ENCODE data around the gene SETBP1. TPM values are rescaled to one million over a fixed set of nuclear protein-coding genes. Genes with fewer than 3 reads are reported as not detected.

Gene SETBP1
- total RNA-seq, 1 donor from 2014 or later = 12.4 TPM

DNA sequence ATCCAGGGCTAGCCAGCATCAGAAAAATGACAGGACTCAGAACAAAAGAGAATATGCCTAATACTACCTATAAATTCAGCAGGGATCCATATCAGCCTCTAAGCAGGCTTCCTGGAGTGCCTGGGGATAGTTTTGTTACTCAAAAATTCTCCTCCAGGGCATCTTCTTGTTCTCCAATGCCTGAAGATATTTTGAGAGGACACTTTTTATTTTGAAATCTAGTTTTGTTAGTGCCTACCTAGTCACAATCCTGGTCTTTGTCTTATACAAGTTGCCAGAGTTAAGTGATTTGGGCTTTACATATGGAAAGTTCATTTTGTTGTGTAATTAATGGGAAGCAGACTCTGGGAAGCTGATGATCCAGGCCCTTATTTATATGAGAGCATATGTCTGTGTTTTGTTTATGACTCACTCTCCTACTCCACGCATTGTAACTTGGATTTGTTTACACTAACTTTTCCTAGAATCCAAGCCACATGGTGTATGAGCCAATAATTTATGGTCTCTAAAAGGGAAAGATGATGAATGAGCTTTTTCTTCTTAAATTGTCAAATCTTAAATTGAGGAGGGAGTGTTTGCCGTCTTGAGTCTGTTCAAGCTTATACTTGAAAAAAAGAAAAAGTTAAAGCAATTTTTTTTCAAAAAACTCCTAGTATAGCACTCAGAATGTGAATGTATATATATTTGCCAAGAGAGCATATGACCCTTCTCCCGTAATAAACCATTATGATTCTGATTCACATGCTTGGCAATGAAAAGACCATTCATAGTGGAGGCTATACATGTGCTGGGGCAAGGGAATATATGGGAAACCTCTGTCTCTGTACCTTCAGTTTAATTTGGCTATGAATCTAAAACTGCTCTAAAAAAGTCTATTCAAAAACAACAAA lies 370.3 kb downstream of the SETBP1 start:
- peak overlapping the region; percentile 74 for H3K27ac ChIP-seq (ENCODE audit: low read depth, low read length)
- peaks cover 21% of the 10 kb centered on the region for H3K4me1 ChIP-seq (ENCODE audit: insufficient read depth, low read length)
- H3K79me2 ChIP-seq (ENCODE audit: insufficient read depth, low read length) = no peaks in the 10 kb centered on the region
- TF ChIP-seq EZH2 (IDR thresholded peaks at IDR 0.05; ENCODE audit: insufficient read depth, low read length) = no peak
- peak overlapping the region; percentile 60 for H3K4me2 ChIP-seq (ENCODE audit: low read length)
- no peak overlapping the region for H2AFZ ChIP-seq (ENCODE audit: low read depth, low read length)
- no peaks in the 10 kb centered on the region for H3K36me3 ChIP-seq (ENCODE audit: insufficient read depth, low read length)
- no peaks in the 10 kb centered on the region for H3K27me3 ChIP-seq (ENCODE audit: insufficient read depth, low read length)
- Mint-ChIP-seq H3K27me3 (ENCODE audit: low read depth, unreplicated experiment) (no peaks in the 10 kb centered on the region), H3K4me3 (ENCODE audit: unreplicated experiment) (no peak overlapping the region), H3K4me1 (ENCODE audit: low read depth, unreplicated experiment) (peaks cover 6% of the 10 kb centered on the region), H3K27ac (ENCODE audit: unreplicated experiment) (no peak overlapping the region), H3K9me3 (ENCODE audit: unreplicated experiment) (no peaks in the 10 kb centered on the region), H3K36me3 (ENCODE audit: low read depth, unreplicated experiment) (no peaks in the 10 kb centered on the region)
- FAIRE-seq = peak; percentile 91
- H3K9ac ChIP-seq (ENCODE audit: low read length) = peak overlapping the region; percentile 51
- H3K9me3 ChIP-seq (ENCODE audit: insufficient read depth, low read depth, low read length) = no peaks in the 10 kb centered on the region
- DNase-seq (ENCODE audit: low read depth) = peak; percentile 94
- H3K4me3 ChIP-seq (ENCODE audit: insufficient read depth, low read depth, low read length) = no peak overlapping the region
- no peaks in the 10 kb centered on the region for H4K20me1 ChIP-seq (ENCODE audit: insufficient read depth, low read length)

DNA sequence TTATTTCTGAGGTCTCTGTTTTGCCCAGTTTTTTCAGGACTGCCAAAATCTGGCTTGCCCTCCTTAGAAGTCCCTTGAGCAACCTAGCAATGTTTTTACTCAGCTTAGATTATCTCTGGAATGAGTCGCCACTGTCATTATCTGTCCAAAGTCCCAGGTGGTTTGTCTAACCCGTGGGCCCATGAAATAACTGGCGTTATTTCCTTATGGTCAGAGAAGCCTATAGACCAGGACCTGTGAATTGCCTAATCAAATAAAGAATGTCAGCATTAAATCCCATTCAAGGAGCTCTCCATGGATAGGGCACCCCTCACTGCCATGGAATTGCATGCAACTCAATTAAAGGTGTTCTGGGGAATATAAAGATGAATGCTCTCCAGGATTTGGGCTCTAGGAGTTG lies 373.9 kb downstream of the SETBP1 start:
- no peaks in the 10 kb centered on the region for H3K27me3 ChIP-seq (ENCODE audit: insufficient read depth, low read length)
- H3K9ac ChIP-seq (ENCODE audit: low read length) = no peak overlapping the region
- DNase-seq (ENCODE audit: low read depth) (no peak), FAIRE-seq (no peak)
- no peaks in the 10 kb centered on the region for H3K79me2 ChIP-seq (ENCODE audit: insufficient read depth, low read length)
- no peaks in the 10 kb centered on the region for H3K9me3 ChIP-seq (ENCODE audit: insufficient read depth, low read depth, low read length)
- H3K36me3 Mint-ChIP-seq (ENCODE audit: low read depth, unreplicated experiment) = no peaks in the 10 kb centered on the region
- peaks cover 18% of the 10 kb centered on the region for H3K4me1 ChIP-seq (ENCODE audit: insufficient read depth, low read length)
- H3K27me3 Mint-ChIP-seq (ENCODE audit: low read depth, unreplicated experiment) = peaks cover 2% of the 10 kb centered on the region
- no peak overlapping the region for H3K4me2 ChIP-seq (ENCODE audit: low read length)
- H3K36me3 ChIP-seq (ENCODE audit: insufficient read depth, low read length) = no peaks in the 10 kb centered on the region
- H3K27ac Mint-ChIP-seq (ENCODE audit: unreplicated experiment) = no peak overlapping the region
- H3K4me3 Mint-ChIP-seq (ENCODE audit: unreplicated experiment) = no peak overlapping the region
- no peak overlapping the region for H2AFZ ChIP-seq (ENCODE audit: low read depth, low read length)
- H3K4me1 Mint-ChIP-seq (ENCODE audit: low read depth, unreplicated experiment) = peaks cover 6% of the 10 kb centered on the region
- no peak overlapping the region for H3K4me3 ChIP-seq (ENCODE audit: insufficient read depth, low read depth, low read length)
- no peaks in the 10 kb centered on the region for H3K9me3 Mint-ChIP-seq (ENCODE audit: unreplicated experiment)
- H3K27ac ChIP-seq (ENCODE audit: low read depth, low read length) = no peak overlapping the region
- no peaks in the 10 kb centered on the region for H4K20me1 ChIP-seq (ENCODE audit: insufficient read depth, low read length)
- no peak for TF ChIP-seq EZH2 (IDR thresholded peaks at IDR 0.05; ENCODE audit: insufficient read depth, low read length)
- TF ChIP-seq, protein P1, sequence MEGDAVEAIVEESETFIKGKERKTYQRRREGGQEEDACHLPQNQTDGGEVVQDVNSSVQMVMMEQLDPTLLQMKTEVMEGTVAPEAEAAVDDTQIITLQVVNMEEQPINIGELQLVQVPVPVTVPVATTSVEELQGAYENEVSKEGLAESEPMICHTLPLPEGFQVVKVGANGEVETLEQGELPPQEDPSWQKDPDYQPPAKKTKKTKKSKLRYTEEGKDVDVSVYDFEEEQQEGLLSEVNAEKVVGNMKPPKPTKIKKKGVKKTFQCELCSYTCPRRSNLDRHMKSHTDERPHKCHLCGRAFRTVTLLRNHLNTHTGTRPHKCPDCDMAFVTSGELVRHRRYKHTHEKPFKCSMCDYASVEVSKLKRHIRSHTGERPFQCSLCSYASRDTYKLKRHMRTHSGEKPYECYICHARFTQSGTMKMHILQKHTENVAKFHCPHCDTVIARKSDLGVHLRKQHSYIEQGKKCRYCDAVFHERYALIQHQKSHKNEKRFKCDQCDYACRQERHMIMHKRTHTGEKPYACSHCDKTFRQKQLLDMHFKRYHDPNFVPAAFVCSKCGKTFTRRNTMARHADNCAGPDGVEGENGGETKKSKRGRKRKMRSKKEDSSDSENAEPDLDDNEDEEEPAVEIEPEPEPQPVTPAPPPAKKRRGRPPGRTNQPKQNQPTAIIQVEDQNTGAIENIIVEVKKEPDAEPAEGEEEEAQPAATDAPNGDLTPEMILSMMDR (IDR thresholded peaks at IDR 0.05; ENCODE audit: insufficient read depth, low read depth, low read length) = no peak

DNA sequence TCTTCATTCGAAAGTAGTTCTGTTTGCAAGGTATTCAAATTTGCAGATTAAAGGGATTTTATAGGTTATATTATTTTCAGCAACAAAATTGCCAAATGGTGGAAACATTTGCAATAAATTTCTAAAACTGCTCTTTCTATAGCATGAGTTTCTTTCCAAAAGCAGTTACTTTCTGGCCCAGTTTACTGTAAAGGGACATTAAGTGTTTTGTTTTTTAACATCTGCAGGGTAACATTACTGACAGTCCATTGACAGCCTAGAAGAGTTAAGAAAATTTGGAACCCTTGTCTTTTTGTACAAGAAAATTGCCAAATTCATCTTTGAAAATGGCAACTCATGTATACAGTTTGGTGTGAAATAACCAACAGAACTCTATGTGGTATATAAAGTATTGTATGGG lies 375.1 kb downstream of the SETBP1 start:
- no peaks in the 10 kb centered on the region for H3K9me3 ChIP-seq (ENCODE audit: insufficient read depth, low read depth, low read length)
- H3K27ac Mint-ChIP-seq (ENCODE audit: unreplicated experiment) = no peak overlapping the region
- H3K27me3 ChIP-seq (ENCODE audit: insufficient read depth, low read length) = no peaks in the 10 kb centered on the region
- no peak overlapping the region for H2AFZ ChIP-seq (ENCODE audit: low read depth, low read length)
- H3K4me3 ChIP-seq (ENCODE audit: insufficient read depth, low read depth, low read length) = no peak overlapping the region
- no peaks in the 10 kb centered on the region for H3K79me2 ChIP-seq (ENCODE audit: insufficient read depth, low read length)
- H3K27me3 Mint-ChIP-seq (ENCODE audit: low read depth, unreplicated experiment) = peaks cover 2% of the 10 kb centered on the region
- no peaks in the 10 kb centered on the region for H3K36me3 Mint-ChIP-seq (ENCODE audit: low read depth, unreplicated experiment)
- no peak overlapping the region for H3K9ac ChIP-seq (ENCODE audit: low read length)
- no peaks in the 10 kb centered on the region for H3K9me3 Mint-ChIP-seq (ENCODE audit: unreplicated experiment)
- H3K27ac ChIP-seq (ENCODE audit: low read depth, low read length) = no peak overlapping the region
- DNase-seq (ENCODE audit: low read depth) (no peak), FAIRE-seq (no peak)
- H3K4me1 Mint-ChIP-seq (ENCODE audit: low read depth, unreplicated experiment) = peaks cover 8% of the 10 kb centered on the region
- H3K36me3 ChIP-seq (ENCODE audit: insufficient read depth, low read length) = no peaks in the 10 kb centered on the region
- H3K4me1 ChIP-seq (ENCODE audit: insufficient read depth, low read length) = peaks cover 10% of the 10 kb centered on the region
- TF ChIP-seq EZH2 (IDR thresholded peaks at IDR 0.05; ENCODE audit: insufficient read depth, low read length) = no peak
- TF ChIP-seq, protein P1 (IDR thresholded peaks at IDR 0.05; ENCODE audit: insufficient read depth, low read depth, low read length) = no peak
- H4K20me1 ChIP-seq (ENCODE audit: insufficient read depth, low read length) = no peaks in the 10 kb centered on the region
- H3K4me3 Mint-ChIP-seq (ENCODE audit: unreplicated experiment) = no peak overlapping the region
- no peak overlapping the region for H3K4me2 ChIP-seq (ENCODE audit: low read length)

Measured in astrocyte (in vitro differentiated cells and primary cell).